ENCODE data around the gene RAG2. TPM values are rescaled to one million over a fixed set of nuclear protein-coding genes. Genes with fewer than 3 reads are reported as not detected.

RAG2 gene
- total and polyA plus RNA-seq, 2 donors (not counting 3 experiments of a cell fraction or from before 2014, with no cell fraction given), result not detected

GRCh38 chr11:36608491-36609199, 10.6 kb upstream of the RAG2 start:
- H3K9me3 ChIP-seq (replicated peaks; ENCODE audit: control insufficient read depth, insufficient read depth, low read length), result no peaks in the 10 kb centered on the region
- no peak overlapping the region for H3K4me3 ChIP-seq (replicated peaks in 1 of 3; ENCODE audit: insufficient read depth in 1 of 3, low read depth in 1 of 3, low read length in 3 of 3)
- ChIA-PET POLR2A (no interaction called here), CTCF (interaction anchor here (1.2 to 1.7 kb wide), 3 partner anchors 9 to 44 kb away, joined by 3 to 4 read pairs (median 4); partner anchors contain the start of gene IFTAP)
- dilution Hi-C loops (cut with MboI; ENCODE audit: extremely low pct_ligation_motif_present, low sequenced_read_pairs), result no loop called here
- BruUV-seq (replicated peaks), result no TSS peak
- no peaks in the 10 kb centered on the region for H3K9me1 ChIP-seq (replicated peaks; ENCODE audit: control insufficient read depth, extremely low read depth, insufficient read depth, low read length)
- H3K27ac ChIP-seq (ENCODE audit: insufficient read depth, low read depth, low read length), result no peak overlapping the region
- H3K79me2 ChIP-seq (ENCODE audit: control insufficient read depth, insufficient read depth, low read length), result no peaks in the 10 kb centered on the region
- H2AFZ ChIP-seq (ENCODE audit: low read depth, low read length), result no peak overlapping the region
- H4K20me1 ChIP-seq (replicated peaks; ENCODE audit: control insufficient read depth, extremely low read depth, insufficient read depth, low read length), result no peaks in the 10 kb centered on the region
- H3K27me3 ChIP-seq (ENCODE audit: control insufficient read depth in 2 of 2, insufficient read depth in 2 of 2, low read length in 2 of 2), result no peaks in the 10 kb centered on the region
- intact Hi-C loops (cut with micrococcal nuclease), result no loop called here
- no peak overlapping the region for H3K9ac ChIP-seq (replicated peaks; ENCODE audit: extremely low read depth, insufficient read depth, low read length)
- H3K4me1 ChIP-seq (ENCODE audit: control insufficient read depth, extremely low read depth, insufficient read depth, low read length), result no peaks in the 10 kb centered on the region
- TF ChIP-seq EZH2 (IDR thresholded peaks at IDR 0.05; ENCODE audit: borderline replicate concordance, low read depth, low read length, severe bottlenecking), result no peak
- no peak for TF ChIP-seq CTCF (IDR thresholded peaks at IDR 0.05; ENCODE audit: extremely low read depth in 1 of 2, insufficient read depth in 1 of 2, low read depth in 1 of 2, low read length in 2 of 2)
- TF ChIP-seq MAX (IDR thresholded peaks at IDR 0.05; ENCODE audit: insufficient read depth, insufficient read length), result no peak
- TF ChIP-seq POLR2AphosphoS5 (IDR thresholded peaks at IDR 0.05; ENCODE audit: insufficient read depth, low read depth, low read length), result no peak
- TF ChIP-seq JUN (IDR thresholded peaks at IDR 0.05; ENCODE audit: borderline replicate concordance, insufficient read depth, insufficient read length, low read depth), result no peak
- TF ChIP-seq FOS (IDR thresholded peaks at IDR 0.05; ENCODE audit: borderline replicate concordance, insufficient read depth, low read length), result no peak
- no peak for TF ChIP-seq POLR2A (IDR thresholded peaks at IDR 0.05; ENCODE audit: low read depth, low read length)
- TF ChIP-seq GATA2 (IDR thresholded peaks at IDR 0.05; ENCODE audit: insufficient read depth, insufficient read length, low read depth, low read length), result no peak
- no peak for TF ChIP-seq MYC (IDR thresholded peaks at IDR 0.05; ENCODE audit: low read depth, low read length)
- no peak overlapping the region for H3K4me2 ChIP-seq (ENCODE audit: insufficient read depth, low read length)
- DNase-seq (ENCODE audit: low read depth, low spot score) (no peak), FAIRE-seq (no peak)
- H3K36me3 ChIP-seq (ENCODE audit: control insufficient read depth in 2 of 2, extremely low read depth in 1 of 2, insufficient read depth in 2 of 2, low read length in 2 of 2), result no peaks in the 10 kb centered on the region

Measured in endothelial cell of umbilical vein (primary cell).